Neutrophil (primary cell): ENCODE measurements around the gene DENND6A.

Experiments used
- H3K27ac ChIP-seq: fragments of 200-600 bp; sonication (generic); 2 replicates; pipeline ENCODE4 v1.5.1; 2016; ENCODE audit warnings: mild to moderate bottlenecking, moderate library complexity
- H3K27me3 ChIP-seq: fragments of 200-600 bp; sonication (generic); 2 replicates; pipeline ENCODE4 v1.6.0; 2016; ENCODE audit warnings: mild to moderate bottlenecking
- H3K36me3 ChIP-seq: fragments of 200-600 bp; sonication (generic); 2 replicates; pipeline ENCODE4 v1.5.1; 2017
- H3K4me1 ChIP-seq, 2 experiments: fragments of 200-600 bp in 1 of 2; sonication (generic) in 1 of 2; 1 replicate in 1 of 2; 2 replicates in 1 of 2; pipeline versions ENCODE4 v1.5.1 to v1.6.1; 2013 to 2016; ENCODE audit warnings: low read depth in 1 of 2, low read length in 1 of 2, mild to moderate bottlenecking in 1 of 2, moderate library complexity in 1 of 2; ENCODE audit not compliant: control insufficient read depth in 1 of 2, insufficient read depth in 1 of 2
- H3K4me3 ChIP-seq, 2 experiments: fragments of 200-600 bp in 1 of 2; sonication (generic) in 1 of 2; 1 replicate in 1 of 2; 2 replicates in 1 of 2; pipeline ENCODE4 v1.5.1; 2013 to 2016; ENCODE audit warnings: low read depth in 1 of 2, low read length in 1 of 2, mild to moderate bottlenecking in 1 of 2, moderate library complexity in 1 of 2
- H3K9me3 ChIP-seq: fragments of 200-600 bp; sonication (generic); 2 replicates; pipeline ENCODE4 v1.5.1; 2016
- TF ChIP-seq, protein P1 (sequence below): fragments of 200-600 bp; sonication (generic); IDR thresholded peaks from 2 replicates; pipeline ENCODE4 v1.5.1; 2016; ENCODE audit warnings: antibody characterized with exemption

Gene DENND6A

DNA sequence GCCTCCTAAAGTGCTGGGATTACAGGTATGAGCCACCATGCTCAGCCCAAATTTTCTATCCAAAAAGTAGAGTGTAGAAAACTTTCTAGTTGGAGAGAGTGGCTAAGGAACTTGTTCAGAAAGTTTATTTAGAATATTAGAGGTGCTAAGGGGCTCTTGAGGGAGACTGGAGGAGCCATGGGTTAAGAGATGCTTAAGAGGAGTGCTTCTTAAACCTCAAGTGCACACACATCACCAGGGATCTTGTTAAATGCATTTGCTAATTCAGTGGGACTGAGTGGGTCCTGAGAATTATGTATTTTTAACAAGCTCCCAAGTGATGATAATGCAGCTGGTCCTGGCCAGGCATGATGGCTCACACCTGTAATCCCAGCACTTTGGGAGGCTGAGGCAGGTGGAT lies 33.5 kb upstream of the DENND6A start:
- H3K9me3 ChIP-seq: no peaks in the 10 kb centered on the region
- H3K36me3 ChIP-seq: no peaks in the 10 kb centered on the region
- peaks cover 23 to 24% of the 10 kb centered on the region in 2 experiments for H3K4me1 ChIP-seq
- H3K4me3 ChIP-seq: no peak overlapping the region
- no peaks in the 10 kb centered on the region for H3K27me3 ChIP-seq
- TF ChIP-seq, protein P1, sequence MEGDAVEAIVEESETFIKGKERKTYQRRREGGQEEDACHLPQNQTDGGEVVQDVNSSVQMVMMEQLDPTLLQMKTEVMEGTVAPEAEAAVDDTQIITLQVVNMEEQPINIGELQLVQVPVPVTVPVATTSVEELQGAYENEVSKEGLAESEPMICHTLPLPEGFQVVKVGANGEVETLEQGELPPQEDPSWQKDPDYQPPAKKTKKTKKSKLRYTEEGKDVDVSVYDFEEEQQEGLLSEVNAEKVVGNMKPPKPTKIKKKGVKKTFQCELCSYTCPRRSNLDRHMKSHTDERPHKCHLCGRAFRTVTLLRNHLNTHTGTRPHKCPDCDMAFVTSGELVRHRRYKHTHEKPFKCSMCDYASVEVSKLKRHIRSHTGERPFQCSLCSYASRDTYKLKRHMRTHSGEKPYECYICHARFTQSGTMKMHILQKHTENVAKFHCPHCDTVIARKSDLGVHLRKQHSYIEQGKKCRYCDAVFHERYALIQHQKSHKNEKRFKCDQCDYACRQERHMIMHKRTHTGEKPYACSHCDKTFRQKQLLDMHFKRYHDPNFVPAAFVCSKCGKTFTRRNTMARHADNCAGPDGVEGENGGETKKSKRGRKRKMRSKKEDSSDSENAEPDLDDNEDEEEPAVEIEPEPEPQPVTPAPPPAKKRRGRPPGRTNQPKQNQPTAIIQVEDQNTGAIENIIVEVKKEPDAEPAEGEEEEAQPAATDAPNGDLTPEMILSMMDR: no peak
- H3K27ac ChIP-seq: no peak overlapping the region

- no peaks in the 10 kb centered on the region for H3K9me3 ChIP-seq
- H3K27ac ChIP-seq: no peak overlapping the region
- no peaks in the 10 kb centered on the region for H3K4me1 ChIP-seq
- H3K27me3 ChIP-seq: no peaks in the 10 kb centered on the region
- TF ChIP-seq, protein P1: no peak
- H3K36me3 ChIP-seq: no peaks in the 10 kb centered on the region
- no peak overlapping the region for H3K4me3 ChIP-seq
These were observed 25.2 kb upstream of the DENND6A start for GRCh38 chr3:57718118-57718517.

DNA sequence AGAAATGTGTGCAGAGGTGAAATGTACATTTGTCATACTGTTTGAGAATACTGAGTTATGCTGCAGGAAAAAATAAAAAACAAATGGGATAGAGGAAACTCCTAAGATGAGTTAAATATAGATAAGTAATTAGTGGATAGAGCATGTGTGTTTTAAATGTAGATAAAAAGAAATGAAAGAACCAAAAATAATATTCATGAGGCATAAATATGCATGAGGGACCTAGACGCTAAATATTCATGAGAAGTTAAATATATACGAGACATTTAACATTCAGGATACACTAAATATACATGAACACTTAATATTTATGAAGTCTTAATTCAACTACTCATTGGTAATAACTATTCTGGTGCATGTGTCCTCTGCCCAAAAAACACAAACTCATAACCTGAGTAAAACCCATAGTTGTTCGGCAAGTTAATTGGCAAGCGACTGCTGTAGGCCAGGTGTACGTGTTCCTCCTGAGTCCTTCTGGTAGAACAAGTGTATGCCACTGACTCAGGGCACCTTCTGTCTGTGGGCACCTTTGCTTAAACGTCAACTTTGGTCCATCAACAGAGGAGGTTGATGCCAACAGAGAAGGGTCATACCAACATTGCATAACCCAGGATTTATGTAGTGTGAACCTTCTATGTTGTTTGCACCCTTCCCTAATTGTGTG lies 24.5 kb upstream of the DENND6A start:
- H3K4me1 ChIP-seq: no peaks in the 10 kb centered on the region
- TF ChIP-seq, protein P1: no peak
- H3K4me3 ChIP-seq: no peak overlapping the region
- H3K9me3 ChIP-seq: no peaks in the 10 kb centered on the region
- H3K27ac ChIP-seq: no peak overlapping the region
- H3K27me3 ChIP-seq: no peaks in the 10 kb centered on the region
- H3K36me3 ChIP-seq: no peaks in the 10 kb centered on the region

DNA sequence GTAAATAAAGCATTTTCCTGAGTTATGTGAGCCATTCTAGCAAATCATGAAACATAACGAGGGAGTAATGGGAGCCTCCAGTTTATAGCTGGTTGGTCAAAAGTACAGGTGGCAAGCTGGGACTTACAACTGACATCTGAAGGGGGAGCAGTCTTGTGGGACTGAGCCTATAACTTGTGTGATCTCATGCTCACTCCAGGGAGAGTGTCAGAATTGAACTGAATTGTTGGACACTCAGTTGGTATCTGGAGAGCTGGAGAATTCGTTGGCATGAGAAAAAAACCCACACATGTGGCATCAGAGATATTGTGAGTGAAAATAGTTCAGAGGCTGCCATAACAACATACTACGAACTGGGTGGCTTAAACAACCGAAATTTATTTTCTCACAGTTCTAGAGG lies 22.8 kb upstream of the DENND6A start:
- Histone ChIP-seq H3K4me1 (no peaks in the 10 kb centered on the region), H3K4me3 (no peak overlapping the region), H3K27ac (no peak overlapping the region), H3K9me3 (no peaks in the 10 kb centered on the region), H3K36me3 (no peaks in the 10 kb centered on the region), H3K27me3 (no peaks in the 10 kb centered on the region)
- TF ChIP-seq, protein P1: no peak

DNA sequence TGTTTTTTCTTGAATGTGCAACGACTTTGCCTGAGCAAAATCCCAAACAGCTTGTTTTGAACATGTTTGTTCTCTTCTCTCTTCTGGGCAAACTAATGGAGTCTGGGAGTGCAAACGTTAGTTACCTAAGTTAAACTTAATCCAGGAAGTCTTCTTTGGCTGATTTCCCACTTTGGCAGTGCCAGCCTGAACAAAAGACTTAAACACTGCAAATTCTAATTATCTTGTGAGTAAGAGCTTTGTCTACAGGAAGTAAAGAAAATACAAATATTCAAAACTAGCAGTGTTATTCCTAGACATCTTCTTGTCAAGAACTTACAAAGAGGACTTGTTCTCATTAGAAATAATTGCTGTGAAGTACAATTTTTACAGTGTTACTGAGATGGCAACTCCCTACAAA lies 16.7 kb upstream of the DENND6A start:
- no peaks in the 10 kb centered on the region for H3K36me3 ChIP-seq
- H3K27ac ChIP-seq: no peak overlapping the region
- H3K4me3 ChIP-seq: no peak overlapping the region
- no peaks in the 10 kb centered on the region for H3K27me3 ChIP-seq
- TF ChIP-seq, protein P1: no peak
- H3K9me3 ChIP-seq: no peaks in the 10 kb centered on the region
- no peaks in the 10 kb centered on the region for H3K4me1 ChIP-seq
